NOMO-1 (cell line): ENCODE measurements around the gene CCDC80.
"Not testable (repeated sequence)": the region's sequence is repeated elsewhere in the genome, so short reads cannot be mapped to it uniquely, and the experiment has no call there.

Experiments
- DNase-seq, 2 experiments: peaks; one replicate each; lab custom pipeline; 2025; ENCODE audit not compliant: unreplicated experiment in 2 of 2; lab: John Stamatoyannopoulos, UW

Gene CCDC80

DNA sequence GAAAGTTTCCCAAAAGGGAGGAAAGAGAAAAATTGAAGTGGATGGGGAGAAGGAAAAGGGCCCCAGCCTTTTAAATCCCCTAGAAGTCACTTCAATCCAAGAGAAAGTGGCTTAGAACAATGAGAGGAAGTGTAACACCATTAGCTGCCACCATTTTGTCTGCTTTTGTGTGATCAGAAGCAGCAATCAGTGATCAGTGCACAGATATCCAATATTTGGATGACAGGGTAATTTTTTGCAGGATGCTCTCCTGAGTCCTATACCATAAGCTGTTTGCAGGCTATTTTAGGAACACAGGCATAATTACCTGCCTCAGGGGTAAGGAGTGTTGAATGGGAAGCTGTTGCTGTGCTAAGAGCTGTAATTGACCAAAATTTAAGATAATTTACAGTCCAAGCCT, 47.7 kb downstream of the CCDC80 start:
- DNase-seq: no peak

GRCh38 chr3:112587336-112587735, 53.6 kb downstream of the CCDC80 start:
- no peak for DNase-seq

- no peak for DNase-seq
Observed at GRCh38 chr3:112585782-112586181, 55.2 kb downstream of the CCDC80 start.

DNA sequence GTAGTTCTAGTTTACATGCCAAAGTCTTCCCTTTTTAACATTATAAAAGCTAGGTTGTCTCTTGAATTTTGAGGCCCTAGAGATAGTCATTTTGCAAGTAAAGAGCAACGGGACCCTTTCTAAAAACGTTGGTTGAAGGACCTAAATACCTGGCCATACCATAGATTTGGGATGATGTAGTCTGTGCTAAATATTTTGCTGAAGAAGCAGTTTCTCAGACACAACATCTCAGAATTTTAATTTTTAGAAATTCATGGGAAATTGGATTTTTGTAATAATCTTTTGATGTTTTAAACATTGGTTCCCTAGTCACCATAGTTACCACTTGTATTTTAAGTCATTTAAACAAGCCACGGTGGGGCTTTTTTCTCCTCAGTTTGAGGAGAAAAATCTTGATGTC, 57.8 kb downstream of the CCDC80 start:
- no peak for DNase-seq

GRCh38 chr3:112582244-112582874, 58.6 kb downstream of the CCDC80 start:
- peak; percentile 9 to 55 for DNase-seq

DNA sequence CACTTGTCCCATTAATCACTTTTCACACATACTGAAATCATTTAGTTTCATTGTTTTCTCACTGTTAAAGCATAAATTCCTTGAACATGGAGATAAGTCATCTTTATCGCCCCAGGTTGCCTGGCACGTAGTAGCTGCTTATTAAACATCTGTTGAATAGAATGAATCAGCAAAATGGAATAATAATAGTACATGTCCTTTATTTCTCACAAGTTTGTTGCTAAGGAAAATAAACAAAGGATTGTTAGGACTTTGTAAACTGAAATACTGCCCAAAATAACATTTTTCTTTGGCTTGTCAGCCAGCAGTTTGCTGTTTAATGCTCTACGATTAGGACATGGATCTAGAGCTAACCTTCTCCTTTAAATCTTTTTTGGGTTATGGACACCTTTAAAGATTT, 61.2 kb downstream of the CCDC80 start:
- no peak for DNase-seq

- DNase-seq: peak; percentile 75 to 83
Observed at GRCh38 chr3:112579232-112579631, 61.7 kb downstream of the CCDC80 start.

DNA sequence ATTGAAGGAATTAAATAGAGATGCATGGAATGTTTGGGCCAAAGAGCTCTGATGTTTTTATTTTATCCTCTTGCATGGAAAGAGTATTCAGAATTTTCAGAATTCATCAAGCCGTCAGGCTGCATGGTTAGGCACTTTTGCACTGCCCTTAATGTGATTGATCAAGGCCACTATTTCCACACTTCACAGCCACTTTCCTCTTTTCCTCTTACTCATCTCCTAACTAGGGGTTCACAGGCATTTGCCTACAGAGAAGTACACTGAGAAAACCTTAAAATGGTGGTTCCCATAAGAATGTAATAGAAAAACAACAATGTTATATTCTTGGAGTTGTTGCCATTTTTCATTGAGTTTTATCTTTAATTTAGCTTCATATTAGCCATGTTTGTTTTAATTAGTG, 68.2 kb downstream of the CCDC80 start:
- no peak for DNase-seq

DNA sequence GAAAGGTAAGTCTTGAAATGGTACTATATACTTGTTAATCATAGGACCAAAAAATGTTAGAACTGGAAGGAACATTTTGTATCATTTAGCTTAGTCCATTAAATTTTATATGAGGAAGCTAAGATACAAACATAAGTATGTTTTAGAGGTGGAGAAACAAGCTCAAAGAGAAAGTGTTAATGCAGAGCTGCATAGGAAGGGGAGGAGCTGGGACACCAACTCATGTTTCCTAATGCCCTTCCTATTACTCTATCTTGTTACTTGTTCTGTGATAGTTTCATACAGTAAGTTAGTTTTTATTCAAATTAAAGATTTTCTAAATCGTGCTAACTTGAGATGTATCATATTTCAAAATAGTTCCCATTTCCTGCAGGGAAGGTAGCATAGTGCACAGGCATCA, 71.7 kb downstream of the CCDC80 start:
- no peak for DNase-seq

GRCh38 chr3:112568642-112569041, 72.3 kb downstream of the CCDC80 start:
- no peak for DNase-seq

GRCh38 chr3:112564940-112565305, 76.0 kb downstream of the CCDC80 start:
- DNase-seq: no peak

DNA sequence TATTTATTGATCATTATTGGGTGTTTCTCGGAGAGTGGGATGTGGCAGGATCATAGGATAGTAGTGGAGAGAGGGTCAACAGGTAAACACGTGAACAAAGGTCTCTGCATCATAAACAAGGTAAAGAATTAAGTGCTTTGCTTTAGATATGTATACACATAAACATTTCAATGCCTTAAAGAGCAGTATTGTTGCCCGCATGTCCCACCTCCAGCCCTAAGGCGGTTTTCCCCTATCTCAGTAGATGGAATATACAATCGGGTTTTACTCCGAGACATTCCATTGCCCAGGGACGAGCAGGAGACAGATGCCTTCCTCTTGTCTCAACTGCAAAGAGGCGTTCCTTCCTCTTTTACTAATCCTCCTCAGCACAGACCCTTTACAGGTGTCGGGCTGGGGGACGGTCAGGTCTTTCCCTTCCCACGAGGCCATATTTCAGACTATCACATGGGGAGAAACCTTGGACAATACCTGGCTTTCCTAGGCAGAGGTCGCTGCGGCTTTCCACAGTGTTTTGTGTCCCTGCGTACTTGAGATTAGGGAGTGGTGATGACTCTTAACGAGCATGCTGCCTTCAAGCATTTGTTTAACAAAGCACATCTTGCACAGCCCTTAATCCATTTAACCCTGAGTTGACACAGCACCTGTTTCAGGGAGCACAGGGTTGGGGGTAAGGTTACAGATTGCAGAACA, 76.5 kb downstream of the CCDC80 start:
- not testable (repeated sequence) for DNase-seq

GRCh38 chr3:112561734-112562529, 79.0 kb downstream of the CCDC80 start, which contains the start of the genes ATG3 and SLC35A5:
TSS of gene ATG3 (minus strand) at chr3:112561962. CDS start at chr3:112561528, 434 bp downstream.
TSS of gene SLC35A5 (plus strand) at chr3:112562045. CDS start at chr3:112563404, 1,359 bp downstream.
- peak; percentile 99 for DNase-seq

- peak; percentile 64 to 77 for DNase-seq
Observed at GRCh38 chr3:112561484-112561733, 79.5 kb downstream of the CCDC80 start.

GRCh38 chr3:112560721-112561483, 80.0 kb downstream of the CCDC80 start:
- DNase-seq: peak; percentile 50 to 82

DNA sequence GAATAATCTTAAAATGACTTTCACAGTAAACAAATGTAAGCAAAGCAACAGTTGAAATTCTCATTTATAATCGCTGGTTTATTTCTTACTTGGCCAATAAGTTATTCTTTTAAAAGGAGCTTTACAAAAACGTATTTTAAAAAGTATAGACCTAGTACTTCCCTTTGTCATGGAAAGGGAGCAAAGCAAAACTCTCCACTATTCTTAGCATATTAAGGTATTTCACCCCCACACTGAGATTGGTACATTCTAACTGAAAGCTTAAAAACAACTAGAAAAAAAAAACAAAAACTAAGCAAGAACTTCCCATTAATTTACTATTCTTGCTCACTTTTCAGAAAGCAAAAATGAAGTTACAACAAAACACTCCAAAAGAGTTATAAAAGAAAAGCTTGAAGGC, 80.6 kb downstream of the CCDC80 start:
- no peak for DNase-seq

- peak; percentile 48 to 88 for DNase-seq
Observed at GRCh38 chr3:112557976-112558375, 83.0 kb downstream of the CCDC80 start.

DNA sequence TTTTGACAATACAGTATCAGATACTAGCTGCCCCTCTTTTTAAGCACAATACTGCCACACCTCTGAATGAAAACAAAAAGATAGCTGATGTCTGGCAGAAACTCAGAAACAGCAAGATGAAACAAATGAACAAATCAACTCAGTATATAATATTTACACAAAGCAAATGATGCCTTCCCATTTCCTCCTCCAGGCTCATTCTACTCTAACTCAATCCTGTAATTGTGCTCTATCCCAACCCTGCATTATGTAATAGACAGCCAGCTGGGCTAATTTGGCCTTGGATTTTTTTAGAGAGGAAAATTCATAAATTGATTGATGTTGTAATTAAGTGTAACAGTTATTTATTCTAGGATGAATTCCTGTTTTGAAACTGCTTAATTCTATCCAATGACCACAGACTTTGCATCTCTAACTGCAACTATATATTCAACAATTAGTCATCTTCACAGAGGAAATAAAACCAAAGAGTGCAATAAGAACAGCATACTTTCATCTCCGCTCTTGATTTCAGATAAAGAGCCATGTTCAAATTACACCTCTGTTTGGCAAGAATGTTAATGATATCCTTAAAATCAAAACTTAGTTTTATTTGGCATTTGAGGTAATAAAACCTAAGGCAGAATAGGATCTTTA, 85.3 kb downstream of the CCDC80 start:
- DNase-seq: peak in 1 of 2 experiments; percentile 66

DNA sequence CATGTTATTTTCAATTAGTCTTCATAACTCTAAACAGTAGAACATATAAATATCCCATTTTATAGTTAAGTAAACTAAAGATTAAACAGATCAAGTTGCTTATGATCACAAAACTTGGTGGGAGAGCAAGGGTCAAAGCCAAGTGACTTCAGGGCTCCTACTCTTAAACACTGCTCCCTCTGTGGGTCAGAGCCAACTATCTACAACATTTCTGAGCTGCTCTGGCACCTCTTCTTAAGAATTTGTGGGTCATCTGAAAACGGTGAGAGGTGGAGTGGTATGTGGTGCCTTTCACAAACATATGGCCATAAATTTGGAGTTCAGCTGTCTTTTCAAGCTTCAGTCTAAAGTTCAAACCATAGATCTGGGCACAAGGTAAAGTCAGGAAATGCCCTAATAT, 90.1 kb downstream of the CCDC80 start:
- no peak for DNase-seq
